ENCODE results near the gene ACADSB.

ACADSB gene

GRCh38 chr10:122986335-122986734, 22.5 kb upstream of the ACADSB start:
- H3K27me3 ChIP-seq, result peaks cover 5% of the 10 kb centered on the region
- H3K4me1 ChIP-seq (ENCODE audit: control insufficient read depth in 1 of 2, insufficient read depth in 1 of 2, low read depth in 1 of 2, low read length in 1 of 2), result no peaks in the 10 kb centered on the region
- H3K36me3 ChIP-seq, result no peaks in the 10 kb centered on the region
- H3K27ac ChIP-seq, result no peak overlapping the region
- H3K4me3 ChIP-seq (ENCODE audit: low read depth in 1 of 2, low read length in 1 of 2), result no peak overlapping the region
- no peaks in the 10 kb centered on the region for H3K9me3 ChIP-seq
- TF ChIP-seq CTCF (IDR thresholded peaks at IDR 0.05), result no peak

- peaks cover 11% of the 10 kb centered on the region for H3K36me3 ChIP-seq
These were observed 20.3 kb upstream of the ACADSB start for GRCh38 chr10:122988501-122988900.

GRCh38 chr10:122990278-122990677, 18.5 kb upstream of the ACADSB start:
- Histone ChIP-seq H3K36me3 (peaks cover 29% of the 10 kb centered on the region), H3K4me1 (ENCODE audit: control insufficient read depth in 1 of 2, insufficient read depth in 1 of 2, low read depth in 1 of 2, low read length in 1 of 2) (no peaks in the 10 kb centered on the region), H3K4me3 (ENCODE audit: low read depth in 1 of 2, low read length in 1 of 2) (no peak overlapping the region), H3K9me3 (no peaks in the 10 kb centered on the region), H3K27me3 (no peaks in the 10 kb centered on the region), H3K27ac (no peak overlapping the region)
- TF ChIP-seq CTCF (IDR thresholded peaks at IDR 0.05), result no peak

More at GRCh38 chr10:122988501-122988900, 20.3 kb upstream of the ACADSB start:
- Histone ChIP-seq H3K27ac (no peak overlapping the region), H3K27me3 (no peaks in the 10 kb centered on the region), H3K4me1 (ENCODE audit: control insufficient read depth in 1 of 2, insufficient read depth in 1 of 2, low read depth in 1 of 2, low read length in 1 of 2) (no peaks in the 10 kb centered on the region), H3K4me3 (ENCODE audit: low read depth in 1 of 2, low read length in 1 of 2) (no peak overlapping the region), H3K9me3 (no peaks in the 10 kb centered on the region)
- no peak for TF ChIP-seq CTCF (IDR thresholded peaks at IDR 0.05)

GRCh38 chr10:122992031-122992585, 16.7 kb upstream of the ACADSB start:
- Histone ChIP-seq H3K36me3 (peaks cover 46% of the 10 kb centered on the region), H3K27ac (no peak overlapping the region), H3K4me1 (ENCODE audit: control insufficient read depth in 1 of 2, insufficient read depth in 1 of 2, low read depth in 1 of 2, low read length in 1 of 2) (no peaks in the 10 kb centered on the region), H3K9me3 (no peaks in the 10 kb centered on the region), H3K27me3 (no peaks in the 10 kb centered on the region), H3K4me3 (ENCODE audit: low read depth in 1 of 2, low read length in 1 of 2) (no peak overlapping the region)
- no peak for TF ChIP-seq CTCF (IDR thresholded peaks at IDR 0.05)

- peaks cover 59% of the 10 kb centered on the region for H3K36me3 ChIP-seq
- H3K4me1 ChIP-seq (ENCODE audit: control insufficient read depth in 1 of 2, insufficient read depth in 1 of 2, low read depth in 1 of 2, low read length in 1 of 2), result no peaks in the 10 kb centered on the region
- H3K27ac ChIP-seq, result no peak overlapping the region
- H3K27me3 ChIP-seq, result no peaks in the 10 kb centered on the region
- no peaks in the 10 kb centered on the region for H3K9me3 ChIP-seq
- H3K4me3 ChIP-seq (ENCODE audit: low read depth in 1 of 2, low read length in 1 of 2), result no peak overlapping the region
- TF ChIP-seq CTCF (IDR thresholded peaks at IDR 0.05), result no peak
These were observed 14.9 kb upstream of the ACADSB start for GRCh38 chr10:122993797-122994336.

All from neutrophil (primary cell).